NCI-H2029 treated with DMSO at 0.1 percent for 48 hours (cell line): Measurements from ENCODE around the gene CRIP1.

Source experiments
- DNase-seq: peaks from one replicate; lab custom pipeline; 2025; lab: John Stamatoyannopoulos, UW

Gene CRIP1

DNA sequence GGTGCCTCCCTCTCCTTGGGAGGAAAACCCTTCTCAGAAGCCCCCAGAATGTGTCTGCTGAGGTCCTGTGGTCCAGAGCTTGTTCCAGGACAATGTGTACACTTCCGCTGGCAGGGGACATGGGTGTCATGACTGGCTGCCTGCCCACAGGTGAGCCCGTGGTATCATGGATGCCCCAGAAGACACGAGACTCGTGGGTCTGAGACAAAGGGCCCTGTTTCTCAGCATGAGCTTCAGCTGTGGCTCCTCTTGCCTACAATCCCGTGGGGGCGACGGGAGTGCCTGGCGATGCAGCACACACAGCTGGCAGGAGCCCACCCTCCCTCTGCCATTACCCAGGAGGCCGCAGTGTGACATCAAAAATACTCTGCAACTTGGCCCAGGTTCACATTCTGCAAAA, 46.7 kb downstream of the CRIP1 start:
- DNase-seq = no peak

- DNase-seq = no peak
Observed at GRCh38 chr14:105533811-105534498, 47.3 kb downstream of the CRIP1 start.

DNA sequence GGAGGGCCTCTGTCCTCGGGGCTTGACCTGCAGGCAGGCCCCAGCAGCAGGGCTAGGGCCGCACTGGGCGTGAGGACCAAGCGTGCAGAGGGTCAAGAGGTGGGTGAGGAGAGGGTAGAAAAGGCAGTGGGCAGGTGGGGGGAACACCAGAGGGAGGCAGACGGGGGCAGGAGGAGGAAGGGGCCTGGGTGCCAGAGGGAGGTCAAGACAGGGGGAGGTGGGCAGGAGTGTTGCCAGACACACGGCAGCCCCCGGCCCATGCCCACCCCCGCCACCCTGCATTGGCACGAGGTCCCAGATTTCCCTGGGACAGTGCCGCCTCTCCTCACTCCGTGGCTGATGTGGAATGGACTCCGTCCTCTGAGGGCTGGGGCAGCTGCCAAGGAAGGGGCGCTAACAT, 47.9 kb downstream of the CRIP1 start:
- DNase-seq = no peak

- no peak for DNase-seq
Observed at GRCh38 chr14:105536051-105536450, 49.4 kb downstream of the CRIP1 start.

- no peak for DNase-seq
Observed at GRCh38 chr14:105536691-105537579, 50.2 kb downstream of the CRIP1 start.

GRCh38 chr14:105537580-105538474, 51.1 kb downstream of the CRIP1 start:
- no peak for DNase-seq
